ENCODE results near the gene MAEA. TPM values are rescaled to one million over a fixed set of nuclear protein-coding genes. Genes with fewer than 3 reads are reported as not detected.
"Not testable (repeated sequence)": the region's sequence is repeated elsewhere in the genome, so short reads cannot be mapped to it uniquely, and the experiment has no call there.

MAEA gene
- total RNA-seq, 1 donor from 2014 or later: 65.8 TPM

- H3K4me3 ChIP-seq: no peak overlapping the region
- DNase-seq (no peak), ATAC-seq (no peak)
- intact Hi-C loops (cut with DNase I): no loop called here
- H3K27ac ChIP-seq: no peak overlapping the region
- H3K9me3 ChIP-seq: no peaks in the 10 kb centered on the region
- H3K4me1 ChIP-seq: peaks cover 11% of the 10 kb centered on the region
- no peaks in the 10 kb centered on the region for H3K27me3 ChIP-seq (ENCODE audit: low read depth)
- TF ChIP-seq CTCF (IDR thresholded peaks at IDR 0.05): no peak
- H3K36me3 ChIP-seq: peaks cover 69% of the 10 kb centered on the region
These were observed 41.3 kb downstream of the MAEA start for GRCh38 chr4:1330761-1331590.

GRCh38 chr4:1331591-1332353, 42.1 kb downstream of the MAEA start:
- H3K27ac ChIP-seq: no peak overlapping the region
- no peaks in the 10 kb centered on the region for H3K9me3 ChIP-seq
- peaks cover 11% of the 10 kb centered on the region for H3K4me1 ChIP-seq
- DNase-seq (no peak), ATAC-seq (no peak)
- intact Hi-C loops (cut with DNase I): no loop called here
- H3K27me3 ChIP-seq (ENCODE audit: low read depth): no peaks in the 10 kb centered on the region
- H3K4me3 ChIP-seq: no peak overlapping the region
- H3K36me3 ChIP-seq: peaks cover 65% of the 10 kb centered on the region
- no peak for TF ChIP-seq CTCF (IDR thresholded peaks at IDR 0.05)

GRCh38 chr4:1332686-1333085, 43.0 kb downstream of the MAEA start:
- Histone ChIP-seq H3K9me3 (no peaks in the 10 kb centered on the region), H3K27me3 (ENCODE audit: low read depth) (no peaks in the 10 kb centered on the region), H3K4me3 (no peak overlapping the region), H3K27ac (no peak overlapping the region), H3K36me3 (peaks cover 65% of the 10 kb centered on the region), H3K4me1 (peaks cover 11% of the 10 kb centered on the region)
- no peak for TF ChIP-seq CTCF (IDR thresholded peaks at IDR 0.05)
- no peak for ATAC-seq
- intact Hi-C loops (cut with DNase I): no loop called here
- peak; percentile 44 for DNase-seq

GRCh38 chr4:1333256-1333655, 43.6 kb downstream of the MAEA start:
- ATAC-seq (no peak), DNase-seq (peak; percentile 49)
- H3K27me3 ChIP-seq (ENCODE audit: low read depth): no peaks in the 10 kb centered on the region
- no peak overlapping the region for H3K27ac ChIP-seq
- H3K4me1 ChIP-seq: peaks cover 11% of the 10 kb centered on the region
- intact Hi-C loops (cut with DNase I): no loop called here
- H3K4me3 ChIP-seq: no peak overlapping the region
- H3K9me3 ChIP-seq: no peaks in the 10 kb centered on the region
- TF ChIP-seq CTCF (IDR thresholded peaks at IDR 0.05): no peak
- H3K36me3 ChIP-seq: peaks cover 65% of the 10 kb centered on the region

- DNase-seq; ATAC-seq; H3K27me3 ChIP-seq (ENCODE audit: low read depth); intact Hi-C loops (cut with DNase I); H3K9me3 ChIP-seq; H3K4me3 ChIP-seq; H3K27ac ChIP-seq: not testable (repeated sequence)
- Histone ChIP-seq H3K4me1 (peaks cover 11% of the 10 kb centered on the region), H3K36me3 (peaks cover 65% of the 10 kb centered on the region)
These were observed 44.3 kb downstream of the MAEA start for GRCh38 chr4:1333851-1334578.
